Measurements from ENCODE around the gene FOXF2. TPM values are rescaled to one million over a fixed set of nuclear protein-coding genes. Genes with fewer than 3 reads are reported as not detected.
A peak's percentile ranks its signal among the peaks of the same experiment; 100 is the strongest.
"Not testable (repeated sequence)": the region's sequence is repeated elsewhere in the genome, so short reads cannot be mapped to it uniquely, and the experiment has no call there.

Gene FOXF2
- total and polyA plus RNA-seq, 12 donors, result 0.06 to 1.9 (median 0.51) TPM; not detected in 1

DNA sequence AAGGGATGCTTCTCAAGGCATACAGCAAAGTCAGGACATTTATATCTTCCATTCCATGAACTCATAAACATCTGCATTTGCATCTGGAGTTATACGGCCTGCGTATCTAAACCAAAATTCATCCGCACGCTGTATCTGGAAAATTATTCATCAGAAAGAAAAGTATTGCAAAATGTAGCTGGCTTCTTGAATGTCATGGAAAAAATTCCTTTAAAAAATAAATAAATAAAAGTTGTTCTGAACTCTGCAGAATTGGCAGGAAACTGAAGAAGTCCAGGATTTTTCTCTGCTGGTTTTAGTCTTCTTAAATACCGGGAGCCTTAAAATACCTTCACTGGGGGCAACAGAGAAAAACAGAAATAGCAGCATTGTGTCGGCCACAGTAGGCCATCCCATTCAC lies 23.7 kb upstream of the FOXF2 start:
- intact Hi-C loops (cut with DNase I), result no loop called here
- Histone ChIP-seq H3K27ac (no peak overlapping the region), H3K36me3 (replicated peaks in 1 of 2) (no peaks in the 10 kb centered on the region), H3K4me3 (no peak overlapping the region), H3K4me1 (replicated peaks in 1 of 2) (no peaks in the 10 kb centered on the region), H3K27me3 (peaks cover 4% of the 10 kb centered on the region), H3K9me3 (replicated peaks in 1 of 3) (no peaks in the 10 kb centered on the region)
- no peak for TF ChIP-seq CTCF (IDR thresholded peaks at IDR 0.05)
- TF ChIP-seq POLR2A (IDR thresholded peaks at IDR 0.05), result no peak
- WGBS, 4 donors, result 66 to 81% (median 74%) methylated on average over 6 of the region's 6 CpGs
- peak in 1 of 7 donors; percentile 9 for DNase-seq

- H3K4me3 ChIP-seq, result no peak overlapping the region
- intact Hi-C loops (cut with DNase I), result no loop called here
- DNase-seq, result peak in 1 of 7 donors; percentile 23
- H3K9me3 ChIP-seq (replicated peaks in 1 of 3), result no peaks in the 10 kb centered on the region
- TF ChIP-seq CTCF (IDR thresholded peaks at IDR 0.05), result no peak
- no peak for TF ChIP-seq POLR2A (IDR thresholded peaks at IDR 0.05)
- peaks cover 6% of the 10 kb centered on the region for H3K27me3 ChIP-seq
- H3K36me3 ChIP-seq (replicated peaks in 1 of 2), result no peaks in the 10 kb centered on the region
- no peaks in the 10 kb centered on the region for H3K4me1 ChIP-seq (replicated peaks in 1 of 2)
- WGBS, 4 donors, result 84 to 87% (median 86%) methylated on average over 9 of the region's 9 CpGs
- no peak overlapping the region for H3K27ac ChIP-seq
These were observed 21.6 kb upstream of the FOXF2 start for GRCh38 chr6:1367771-1368170.

GRCh38 chr6:1368940-1369339 lies 20.4 kb upstream of the FOXF2 start:
- 72 to 82% (median 77%) methylated on average over 9 of the region's 9 CpGs for WGBS, 4 donors
- TF ChIP-seq POLR2A (IDR thresholded peaks at IDR 0.05), result no peak
- TF ChIP-seq CTCF (IDR thresholded peaks at IDR 0.05), result no peak
- Histone ChIP-seq H3K27me3 (peaks cover 6% of the 10 kb centered on the region), H3K4me1 (replicated peaks in 1 of 2) (no peaks in the 10 kb centered on the region), H3K4me3 (no peak overlapping the region), H3K9me3 (replicated peaks in 1 of 3) (no peaks in the 10 kb centered on the region), H3K27ac (no peak overlapping the region), H3K36me3 (replicated peaks in 1 of 2) (no peaks in the 10 kb centered on the region)
- intact Hi-C loops (cut with DNase I), result no loop called here
- DNase-seq, result peak in 1 of 7 donors; percentile 25

DNA sequence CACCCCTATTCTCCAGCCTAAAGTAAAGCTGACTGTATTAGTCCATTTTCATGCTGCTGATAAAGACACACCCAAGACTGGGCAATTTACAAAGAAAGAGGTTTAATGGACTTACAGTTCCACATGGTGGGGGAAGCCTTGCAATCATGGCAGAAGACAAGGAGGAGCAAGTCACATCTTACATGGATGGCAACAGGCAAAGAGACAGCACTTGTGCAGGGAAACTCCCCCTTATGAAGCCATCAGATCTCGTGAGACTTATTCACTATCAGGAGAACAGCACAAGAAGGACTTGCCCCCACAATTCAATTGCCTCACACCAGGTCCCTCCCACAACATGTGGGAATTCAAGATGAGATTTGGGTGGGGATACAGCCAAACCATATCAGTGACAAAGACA lies 19.7 kb upstream of the FOXF2 start:
- H3K4me3 ChIP-seq; H3K9me3 ChIP-seq (replicated peaks in 1 of 3); H3K27ac ChIP-seq; H3K36me3 ChIP-seq (replicated peaks in 1 of 2); intact Hi-C loops (cut with DNase I); H3K4me1 ChIP-seq (replicated peaks in 1 of 2): not testable (repeated sequence)
- 75 to 77% (median 77%) methylated on average over 1 of the region's 1 CpG for WGBS, 4 donors
- peak in 1 of 7 donors; percentile 28 for DNase-seq
- H3K27me3 ChIP-seq, result peaks cover 13% of the 10 kb centered on the region

GRCh38 chr6:1371933-1372332 lies 17.4 kb upstream of the FOXF2 start:
- 11 to 59% (median 36%) methylated on average over 1 of the region's 1 CpG for WGBS, 4 donors
- DNase-seq, result no peak
- H3K36me3 ChIP-seq (replicated peaks in 1 of 2), result no peaks in the 10 kb centered on the region
- no peak for TF ChIP-seq CTCF (IDR thresholded peaks at IDR 0.05)
- H3K27me3 ChIP-seq, result peaks cover 31% of the 10 kb centered on the region
- H3K4me1 ChIP-seq (replicated peaks in 1 of 2), result no peaks in the 10 kb centered on the region
- no peaks in the 10 kb centered on the region for H3K9me3 ChIP-seq (replicated peaks in 1 of 3)
- H3K27ac ChIP-seq, result no peak overlapping the region
- intact Hi-C loops (cut with DNase I), result no loop called here
- H3K4me3 ChIP-seq, result no peak overlapping the region

Measured in adrenal gland (tissue), 12 donors.